BLaER1 treated with 17β-estradiol and CSF1 and Interleukin-3, amounts not matched to agents 10 nM and 100 nM (cell line): ENCODE measurements around the gene BDP1.
"Not testable (repeated sequence)": the region's sequence is repeated elsewhere in the genome, so short reads cannot be mapped to it uniquely, and the experiment has no call there.

Experiments used
- H3K27ac ChIP-seq, 11 experiments: shearing (Covaris generic); formaldehyde crosslinking; 2 replicates each; pipeline ENCODE4 v1.8.1; 2022
- H3K27me3 ChIP-seq, 11 experiments: shearing (Covaris generic); formaldehyde crosslinking; 2 replicates each; pipeline ENCODE4 v1.8.1; 2022
- H3K36me3 ChIP-seq, 11 experiments: shearing (Covaris generic); formaldehyde crosslinking; 2 replicates each; pipeline ENCODE4 v1.8.1; 2022
- H3K4me1 ChIP-seq, 10 experiments: shearing (Covaris generic); formaldehyde crosslinking; 2 replicates each; pipeline ENCODE4 v1.8.1; 2022
- H3K4me2 ChIP-seq, 11 experiments: shearing (Covaris generic); formaldehyde crosslinking; 2 replicates each; pipeline ENCODE4 v1.8.1; 2022
- H3K4me3 ChIP-seq, 10 experiments: shearing (Covaris generic); formaldehyde crosslinking; 2 replicates each; pipeline ENCODE4 v1.8.1; 2022
- H3K9ac ChIP-seq, 11 experiments: shearing (Covaris generic); formaldehyde crosslinking; 2 replicates each; pipeline ENCODE4 v1.8.1; 2022
- H3K9me3 ChIP-seq, 11 experiments: shearing (Covaris generic); formaldehyde crosslinking; replicated peaks in 1 of 11; 2 replicates each; pipeline ENCODE4 v1.8.1; 2022
- H4K20me1 ChIP-seq, 11 experiments: shearing (Covaris generic); formaldehyde crosslinking; 2 replicates each; pipeline ENCODE4 v1.8.1; 2022
- Cebpa-rat ChIP-seq, 11 experiments: shearing (Covaris generic); IDR thresholded peaks; 2 replicates each; pipeline ENCODE4 v1.8.1; 2022

BDP1 gene

GRCh38 chr5:71564895-71565294 is 109.4 kb downstream of the BDP1 start:
- no peak overlapping the region for H3K27ac ChIP-seq
- H3K36me3 ChIP-seq: peaks cover 65 to 91% (median 82%) of the 10 kb centered on the region in 11 experiments
- H3K4me1 ChIP-seq: no peaks in the 10 kb centered on the region
- H3K4me2 ChIP-seq: no peak overlapping the region
- no peak overlapping the region for H3K4me3 ChIP-seq
- H3K9me3 ChIP-seq: no peaks in the 10 kb centered on the region
- H4K20me1 ChIP-seq: no peaks in the 10 kb centered on the region; a peak in 1 of 22 replicates
- no peaks in the 10 kb centered on the region for H3K27me3 ChIP-seq
- no peak overlapping the region for H3K9ac ChIP-seq
- no peak for TF ChIP-seq Cebpa-rat (IDR thresholded peaks at IDR 0.05)

- H3K36me3 ChIP-seq: peaks cover 18 to 44% (median 33%) of the 10 kb centered on the region in 11 experiments
- peaks cover 0 to 9% (median 0%) of the 10 kb centered on the region in 10 experiments; a peak in 3 of 20 replicates for H3K4me1 ChIP-seq
- no peaks in the 10 kb centered on the region for H3K27me3 ChIP-seq
- no peak for TF ChIP-seq Cebpa-rat (IDR thresholded peaks at IDR 0.05)
- no peak overlapping the region for H3K27ac ChIP-seq
- no peak overlapping the region for H3K4me2 ChIP-seq
- no peak overlapping the region for H3K4me3 ChIP-seq
- no peaks in the 10 kb centered on the region for H3K9me3 ChIP-seq
- H3K9ac ChIP-seq: no peak overlapping the region
- H4K20me1 ChIP-seq: no peaks in the 10 kb centered on the region
These were observed 114.5 kb downstream of the BDP1 start for GRCh38 chr5:71569748-71570509.

- H3K4me2 ChIP-seq, H3K27ac ChIP-seq, H3K4me1 ChIP-seq, H3K4me3 ChIP-seq, H3K9me3 ChIP-seq, H3K9ac ChIP-seq, H4K20me1 ChIP-seq, H3K27me3 ChIP-seq: not testable (repeated sequence)
- peaks cover 9 to 32% (median 21%) of the 10 kb centered on the region in 11 experiments for H3K36me3 ChIP-seq
These were observed 116.4 kb downstream of the BDP1 start for GRCh38 chr5:71571811-71572210.

GRCh38 chr5:71573591-71573990 is 118.1 kb downstream of the BDP1 start:
- Histone ChIP-seq H3K4me2 (no peak overlapping the region), H3K27me3 (no peaks in the 10 kb centered on the region), H3K27ac (no peak overlapping the region), H3K36me3 (peaks cover 2 to 31% (median 13%) of the 10 kb centered on the region in 11 experiments; a peak in 17 of 22 replicates), H3K4me3 (no peak overlapping the region), H3K4me1 (peaks cover 0 to 9% (median 0%) of the 10 kb centered on the region in 10 experiments; a peak in 3 of 20 replicates), H3K9ac (no peak overlapping the region), H3K9me3 (0 out of 22 replicates have a peak, but pooled peaks cover 0 to 7% (median 0%) of the 10 kb centered on the region in 11 experiments), H4K20me1 (no peaks in the 10 kb centered on the region)
- no peak for TF ChIP-seq Cebpa-rat (IDR thresholded peaks at IDR 0.05)

- H3K4me3 ChIP-seq: not testable (repeated sequence)
These were observed 120.1 kb downstream of the BDP1 start for GRCh38 chr5:71575588-71575987.

GRCh38 chr5:71576241-71576640 is 120.8 kb downstream of the BDP1 start:
- H3K4me3 ChIP-seq: no peak overlapping the region
- H3K4me1 ChIP-seq: peaks cover 0 to 9% (median 0%) of the 10 kb centered on the region in 10 experiments; a peak in 3 of 20 replicates
- H3K27me3 ChIP-seq: no peaks in the 10 kb centered on the region
- H3K27ac ChIP-seq: no peak overlapping the region
- 0 out of 22 replicates have a peak, but pooled peaks cover 0 to 7% (median 0%) of the 10 kb centered on the region in 11 experiments for H3K9me3 ChIP-seq
- no peaks in the 10 kb centered on the region for H4K20me1 ChIP-seq
- H3K36me3 ChIP-seq: peaks cover 0 to 23% (median 12%) of the 10 kb centered on the region in 11 experiments; a peak in 15 of 22 replicates
- no peak overlapping the region for H3K4me2 ChIP-seq
- no peak for TF ChIP-seq Cebpa-rat (IDR thresholded peaks at IDR 0.05)
- no peak overlapping the region for H3K9ac ChIP-seq

More at GRCh38 chr5:71575588-71575987, 120.1 kb downstream of the BDP1 start:
- not testable (repeated sequence) for H4K20me1 ChIP-seq, H3K9me3 ChIP-seq, H3K4me2 ChIP-seq, H3K9ac ChIP-seq, H3K4me1 ChIP-seq, H3K27me3 ChIP-seq, H3K27ac ChIP-seq
- peaks cover 0 to 23% (median 12%) of the 10 kb centered on the region in 11 experiments; a peak in 15 of 22 replicates for H3K36me3 ChIP-seq

- not testable (repeated sequence) for H3K27ac ChIP-seq, H3K4me1 ChIP-seq, H3K4me3 ChIP-seq, H4K20me1 ChIP-seq, H3K27me3 ChIP-seq, H3K4me2 ChIP-seq, H3K9ac ChIP-seq, H3K9me3 ChIP-seq
- H3K36me3 ChIP-seq: peaks cover 0 to 23% (median 12%) of the 10 kb centered on the region in 11 experiments; a peak in 15 of 22 replicates
These were observed 122.4 kb downstream of the BDP1 start for GRCh38 chr5:71577839-71578238.

- no peak for TF ChIP-seq Cebpa-rat (IDR thresholded peaks at IDR 0.05)
- Histone ChIP-seq H3K27ac (no peak overlapping the region), H3K27me3 (peaks cover 0 to 7% (median 0%) of the 10 kb centered on the region in 11 experiments; a peak in 3 of 22 replicates), H3K9me3 (peaks cover 8 to 24% (median 14%) of the 10 kb centered on the region in 11 experiments; a peak in 18 of 22 replicates), H3K4me3 (no peak overlapping the region), H4K20me1 (no peaks in the 10 kb centered on the region), H3K4me2 (no peak overlapping the region), H3K36me3 (peaks cover 0 to 11% (median 4%) of the 10 kb centered on the region in 11 experiments; a peak in 13 of 22 replicates), H3K9ac (no peak overlapping the region), H3K4me1 (peaks cover 3 to 15% (median 10%) of the 10 kb centered on the region in 10 experiments; a peak in 8 of 20 replicates)
These were observed 127.6 kb downstream of the BDP1 start for GRCh38 chr5:71582945-71583584.
